Dermis blood vessel endothelial cell (primary cell): ENCODE measurements around the gene SLC19A1. TPM values are rescaled to one million over a fixed set of nuclear protein-coding genes. Genes with fewer than 3 reads are reported as not detected.
"Not testable (repeated sequence)": the region's sequence is repeated elsewhere in the genome, so short reads cannot be mapped to it uniquely, and the experiment has no call there.

Experiments
- DNase-seq: peaks from one replicate; pipeline ENCODE4 v3.0.0; 2010
- total RNA-seq: library from RNA; depleted of rRNA; stranded (reverse); fragments of >200 nt; gene quantifications from 2 replicates; pipeline ENCODE4 v1.2.3, GENCODE V29; 2014

The SLC19A1 gene
- total RNA-seq, 1 donor from 2014 or later, result 5.8 TPM

DNA sequence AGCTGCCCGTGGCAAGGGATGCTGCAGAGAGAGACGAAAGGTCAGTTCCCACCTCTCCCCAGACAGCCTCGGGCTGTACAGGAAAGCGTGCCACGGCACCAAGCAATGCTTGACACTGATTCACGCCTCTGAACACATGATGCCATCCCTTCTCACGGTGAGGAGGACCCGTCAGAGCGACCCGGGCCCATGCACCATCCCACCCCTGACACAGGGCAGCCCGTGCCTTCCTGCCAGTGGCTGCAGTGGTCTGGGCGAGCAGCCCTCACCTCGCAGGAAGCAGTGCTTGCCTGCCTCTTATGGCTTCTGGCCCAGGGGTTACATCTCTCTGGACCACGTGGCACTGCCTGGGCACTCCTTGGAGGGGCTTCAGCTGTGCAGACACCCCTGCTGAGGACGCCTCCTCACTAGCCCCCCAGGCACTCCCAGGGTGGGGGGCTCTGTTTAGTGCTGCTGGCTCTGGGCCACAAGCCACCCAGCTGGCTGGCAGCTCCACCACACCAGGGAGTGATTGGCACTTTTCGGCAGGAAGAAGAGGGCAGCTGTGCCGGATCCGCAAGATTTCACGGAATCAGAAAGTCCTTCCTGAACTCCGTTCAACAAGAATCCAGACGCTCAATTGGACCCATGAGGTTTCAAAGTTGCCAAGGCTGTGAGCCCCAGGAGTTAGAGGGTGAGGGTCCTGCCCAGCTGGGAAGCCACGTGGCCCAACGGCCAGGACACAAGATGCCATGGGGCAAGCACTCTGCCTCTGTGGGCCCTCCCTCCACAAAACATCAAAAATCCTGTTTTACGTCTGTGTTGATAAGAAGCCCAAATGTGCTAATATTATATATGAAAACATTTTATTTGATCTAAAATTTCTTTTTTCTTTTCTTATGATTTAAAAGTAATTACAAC is 34.8 kb upstream of the SLC19A1 start:
- no peak for DNase-seq

DNA sequence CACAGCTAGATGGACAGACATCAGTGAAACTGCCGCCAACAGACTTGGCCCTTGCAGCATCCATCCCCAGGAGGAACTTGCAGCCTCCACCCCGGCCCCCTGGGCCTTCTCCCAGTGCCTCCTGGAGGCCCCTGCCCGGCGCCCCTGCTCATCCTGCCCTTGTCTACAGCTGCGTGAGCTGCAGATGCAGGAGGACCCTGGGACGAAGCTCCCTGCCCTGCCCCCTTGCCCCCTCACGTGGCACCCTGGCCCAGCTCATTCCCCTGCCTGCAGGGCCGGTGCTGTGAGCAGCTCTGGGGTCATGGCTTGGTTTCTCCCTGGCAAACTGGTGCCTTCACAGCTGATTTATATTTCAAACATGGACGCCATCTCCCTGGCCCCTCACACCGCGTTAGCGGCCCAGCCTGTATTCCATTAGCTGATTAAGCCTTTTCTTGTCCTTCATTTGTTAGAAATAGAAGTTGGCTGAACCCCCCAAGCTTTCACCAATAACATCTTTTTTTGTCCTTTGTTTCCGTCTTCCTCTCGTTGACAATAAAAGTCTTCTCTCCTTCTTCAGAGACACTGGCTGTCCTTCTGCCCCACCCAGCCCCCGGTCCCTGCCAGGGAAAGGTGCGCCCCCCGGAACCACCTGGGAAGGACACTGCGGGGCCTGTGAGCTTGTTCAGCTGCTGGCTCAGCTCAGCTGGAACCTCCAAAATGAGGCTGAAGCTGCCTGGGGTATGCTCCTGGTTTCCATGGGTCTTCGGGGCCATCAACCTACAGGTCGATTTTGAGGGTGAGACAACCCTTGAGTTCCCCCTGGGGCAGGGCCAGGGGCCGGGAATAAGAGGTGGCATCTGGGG is 34.0 kb upstream of the SLC19A1 start:
- no peak for DNase-seq

GRCh38 chr21:45575304-45575992 is 33.2 kb upstream of the SLC19A1 start:
- DNase-seq, result no peak

GRCh38 chr21:45574691-45575090 is 32.5 kb upstream of the SLC19A1 start:
- no peak for DNase-seq

DNA sequence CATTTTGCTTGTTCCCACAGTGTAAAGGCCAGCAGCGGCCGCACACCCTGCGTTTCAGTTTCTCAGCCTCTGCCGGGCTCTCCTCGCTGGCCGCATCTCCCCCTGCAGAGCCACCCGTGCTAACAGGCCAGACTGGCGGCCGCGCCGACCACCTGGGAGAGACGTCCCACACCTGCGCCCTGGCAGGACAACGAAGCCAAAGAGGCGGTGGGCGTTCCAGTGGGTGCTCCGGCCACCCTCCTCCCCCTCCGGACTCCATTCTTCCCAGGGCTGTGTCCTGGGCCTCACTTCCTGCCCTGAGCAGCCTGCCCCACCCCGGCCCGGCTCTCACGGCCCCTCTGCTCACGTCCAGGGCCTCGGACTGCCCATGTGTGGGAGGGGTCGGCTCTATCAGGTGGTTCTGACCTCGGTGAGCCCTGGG is 31.9 kb upstream of the SLC19A1 start:
- DNase-seq, result no peak

GRCh38 chr21:45573452-45574035 is 31.3 kb upstream of the SLC19A1 start:
- DNase-seq, result no peak

DNA sequence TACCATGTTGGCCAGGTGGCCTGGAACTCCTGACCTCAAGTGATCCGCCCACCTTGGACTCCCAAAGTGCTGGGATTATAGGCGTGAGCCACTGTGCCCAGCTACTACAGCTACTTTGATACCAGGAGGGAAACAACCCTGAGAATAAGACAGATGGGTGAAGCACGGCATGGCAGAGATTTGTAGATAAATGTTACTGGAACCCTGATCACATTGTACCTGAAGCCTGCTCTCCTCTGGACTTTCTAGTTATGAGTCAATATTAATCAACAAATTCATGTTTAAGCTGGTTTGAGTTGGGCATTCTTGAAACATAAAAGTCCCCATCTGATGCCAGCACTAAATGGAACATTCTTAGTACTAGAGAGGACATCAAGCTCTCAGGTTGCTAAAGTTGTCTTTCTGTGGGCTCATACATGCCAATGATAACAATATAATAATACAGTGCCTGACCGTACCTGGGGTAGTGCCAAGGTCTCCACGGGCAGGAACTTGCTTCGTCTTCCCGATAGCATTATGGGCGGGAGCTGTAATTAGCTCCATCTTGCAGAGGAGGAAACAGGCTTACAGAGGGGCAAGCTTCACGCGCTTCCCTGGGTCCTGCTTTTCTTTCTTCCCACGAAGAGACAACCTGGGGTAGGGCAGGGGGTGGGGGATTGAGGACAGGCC is 30.7 kb upstream of the SLC19A1 start:
- DNase-seq, result peak; percentile 32

- DNase-seq, result no peak
These were observed 30.0 kb upstream of the SLC19A1 start for GRCh38 chr21:45572231-45572630.

DNA sequence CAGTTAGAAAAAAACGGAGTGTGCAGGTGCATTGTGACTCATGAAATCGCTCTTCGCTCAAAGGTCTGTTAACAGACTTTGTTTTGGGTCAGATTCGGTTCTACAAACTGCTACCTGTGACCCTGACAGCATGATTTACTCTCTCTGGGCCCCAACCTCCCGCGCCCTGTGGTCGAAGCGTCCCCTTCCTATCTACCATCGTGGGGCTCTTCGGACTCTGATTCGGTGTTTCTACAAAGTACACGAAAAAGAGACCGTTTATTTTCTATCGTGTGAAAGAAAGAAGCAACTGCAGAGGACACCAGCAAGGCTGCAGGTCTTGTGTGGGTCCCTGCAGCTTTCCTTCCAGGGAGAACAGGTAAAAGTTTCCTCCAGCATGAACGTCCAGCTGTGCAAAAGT is 29.4 kb upstream of the SLC19A1 start:
- no peak for DNase-seq

DNA sequence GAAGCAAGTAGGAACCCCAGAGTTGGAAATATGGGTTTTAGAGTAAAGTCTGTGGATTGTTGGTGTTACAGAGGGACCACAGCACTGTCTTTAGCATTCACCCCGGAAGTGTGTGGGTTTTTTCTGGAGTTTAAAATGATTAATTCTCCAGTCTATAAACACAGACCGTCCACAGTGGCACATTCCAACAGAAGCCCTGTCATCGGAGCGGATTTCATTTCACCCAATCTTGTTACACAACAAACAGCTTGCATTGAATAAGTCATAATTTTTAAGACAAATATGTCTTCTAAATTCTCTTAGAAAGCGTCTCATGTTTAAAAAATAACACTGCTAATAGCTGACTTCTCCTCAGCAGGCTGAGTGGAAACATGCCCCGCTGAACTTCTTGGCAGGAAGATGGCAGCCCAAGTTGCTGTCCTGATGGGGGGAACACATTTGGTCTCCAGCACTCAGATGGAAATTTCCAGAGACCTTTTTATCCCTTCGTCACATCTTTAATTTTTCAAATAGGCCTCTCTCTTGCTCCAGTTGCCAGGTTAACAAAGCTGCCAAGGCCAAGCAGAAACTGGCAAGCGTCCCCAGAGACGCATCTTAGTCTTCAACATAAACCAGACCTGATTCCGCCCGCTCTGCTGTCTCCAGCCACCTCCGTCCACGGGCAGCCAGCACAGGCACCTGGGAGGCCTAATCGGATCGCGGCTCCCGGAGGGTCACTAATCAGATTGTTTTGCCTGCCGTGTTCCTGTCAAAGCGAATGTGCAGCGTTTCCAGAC is 28.8 kb upstream of the SLC19A1 start:
- DNase-seq, result no peak

GRCh38 chr21:45570071-45570470 is 27.8 kb upstream of the SLC19A1 start:
- DNase-seq, result no peak

DNA sequence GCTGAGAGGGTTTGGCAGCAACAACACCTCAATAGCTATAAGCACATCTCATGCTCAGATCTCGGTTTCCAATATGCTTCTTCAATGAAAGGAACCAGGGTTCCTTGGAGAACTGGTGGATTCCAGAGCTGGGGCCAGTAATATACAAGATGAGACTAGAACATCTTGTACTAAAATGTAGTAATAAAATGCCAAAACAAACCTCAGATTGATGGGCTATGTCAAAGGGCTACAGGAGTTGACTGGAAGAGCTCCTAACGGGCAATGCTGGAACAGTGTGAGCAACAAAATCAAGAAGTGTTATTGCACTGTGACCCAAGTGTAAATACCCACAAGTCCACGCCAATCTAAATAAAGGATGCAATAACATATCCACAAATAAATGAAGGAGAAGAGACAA is 26.1 kb upstream of the SLC19A1 start:
- no peak for DNase-seq

DNA sequence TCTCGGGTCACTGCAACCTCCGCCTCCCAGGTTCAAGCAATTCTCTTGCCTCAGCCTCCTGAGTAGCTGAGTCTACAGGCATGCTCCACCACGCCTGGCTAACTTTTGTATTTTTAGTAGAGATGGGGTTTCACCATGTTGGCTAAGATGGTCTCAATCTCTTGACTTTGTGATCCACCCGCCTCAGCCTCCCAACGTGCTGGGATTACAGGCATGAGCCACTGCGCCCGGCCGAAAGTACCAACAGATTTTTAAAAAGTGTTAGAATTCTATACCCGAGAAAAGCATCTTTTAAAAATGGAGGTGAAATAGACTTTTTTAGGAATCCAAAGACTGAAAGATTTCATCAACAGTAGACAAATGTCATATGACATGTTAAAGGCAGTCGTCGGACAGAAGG is 21.9 kb upstream of the SLC19A1 start:
- DNase-seq, result not testable (repeated sequence)

DNA sequence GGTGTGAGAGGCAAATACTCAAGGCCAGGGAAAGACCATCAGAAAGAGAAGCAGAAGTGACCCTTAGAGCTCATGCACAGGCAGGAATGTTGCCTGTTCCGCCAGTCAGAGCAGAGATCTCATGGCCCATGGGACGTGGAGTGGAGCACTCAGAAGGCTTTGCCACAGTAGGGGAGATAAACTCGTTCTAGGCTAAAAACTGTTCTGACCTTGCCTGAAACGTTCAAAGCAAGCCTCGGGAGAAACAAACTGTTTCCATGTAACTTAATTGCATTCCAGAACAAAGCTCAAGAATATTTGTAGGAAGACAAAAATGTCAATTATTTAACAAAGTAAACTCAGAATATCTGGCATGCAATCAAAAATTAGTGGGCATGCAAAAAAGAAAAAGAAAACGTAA is 20.7 kb upstream of the SLC19A1 start:
- DNase-seq, result no peak

DNA sequence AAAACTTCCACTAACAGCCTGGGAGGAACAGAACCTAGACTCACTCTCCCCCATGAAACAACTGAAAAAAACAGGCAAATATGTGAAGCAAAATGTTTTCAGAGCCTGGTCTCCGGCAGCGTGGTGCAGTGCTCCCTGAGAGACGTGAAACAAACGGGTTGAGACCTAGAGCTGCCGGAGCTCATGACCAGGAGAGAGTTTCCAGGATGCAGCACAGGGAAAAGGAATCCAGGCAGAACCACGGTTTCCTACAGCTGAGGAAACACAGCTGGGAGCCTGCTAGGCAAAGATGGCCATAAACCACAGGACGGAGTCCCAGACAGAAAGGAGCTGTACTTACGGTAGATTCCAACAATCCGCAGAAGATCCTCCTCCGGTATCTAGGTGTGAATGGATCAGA is 20.2 kb upstream of the SLC19A1 start:
- no peak for DNase-seq

DNA sequence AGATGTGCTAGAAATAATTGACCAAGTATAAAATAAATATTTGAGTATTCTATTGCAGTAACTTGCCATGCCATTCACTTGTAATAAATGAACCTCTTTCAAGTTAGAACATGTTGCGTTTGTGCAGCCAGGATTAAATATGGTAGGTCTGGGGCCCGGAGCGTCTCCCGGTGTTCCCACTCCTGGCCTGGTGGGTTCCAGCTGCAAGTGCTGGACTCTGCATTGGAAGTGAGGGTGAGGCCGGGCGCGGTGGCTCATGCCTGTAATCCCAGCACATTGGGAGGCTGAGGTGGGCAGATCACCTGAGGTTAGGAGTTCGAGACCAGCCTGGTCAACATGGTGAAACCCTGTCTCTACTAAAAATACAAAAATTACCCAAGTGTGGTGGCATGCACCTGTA is 19.0 kb upstream of the SLC19A1 start:
- not testable (repeated sequence) for DNase-seq

GRCh38 chr21:45560106-45561021 is 18.1 kb upstream of the SLC19A1 start:
- no peak for DNase-seq

- DNase-seq, result no peak
These were observed 17.2 kb upstream of the SLC19A1 start for GRCh38 chr21:45559216-45560105.
